Caki2 (cell line): ENCODE results near the gene LDAH. TPM values are rescaled to one million over a fixed set of nuclear protein-coding genes. Genes with fewer than 3 reads are reported as not detected.

Experiments
- DNase-seq: peaks from one replicate; pipeline ENCODE4 v3.0.0-alpha.2; 2015; ENCODE audit warnings: low read depth
- in situ Hi-C: cut with HindIII; loops from 2 replicates; pipeline ENCODE4 v1.10.0; 2016; ENCODE audit warnings: low sequenced_read_pairs, low pct_unique_long_range_greater_than_20kb, mixed read lengths
- total RNA-seq: library from RNA; depleted of rRNA; stranded (reverse); fragments of >200 nt; shearing (Covaris generic); gene quantifications from 2 replicates; pipeline ENCODE4 v1.2.3, GENCODE V29; 2014; ENCODE audit warnings: low replicate concordance

Gene LDAH
- total RNA-seq, 1 experiment from 2014 or later, result 36.3 TPM

GRCh38 chr2:20650393-20650876, 172.5 kb downstream of the LDAH start:
- in situ Hi-C loops, result no loop called here
- no peak for DNase-seq

- in situ Hi-C loops, result loop anchor here (25.0 kb wide), 1 partner anchor 213 kb away; the partner anchor contains the start of gene RHOB
- no peak for DNase-seq
These were observed 172.9 kb downstream of the LDAH start for GRCh38 chr2:20649976-20650375.

- no peak for DNase-seq
- in situ Hi-C loops, result loop anchor here (25.0 kb wide), 1 partner anchor 212 kb away; the partner anchor contains the start of gene RHOB
These were observed 173.3 kb downstream of the LDAH start for GRCh38 chr2:20649576-20649975.

GRCh38 chr2:20648831-20649230, 174.1 kb downstream of the LDAH start:
- DNase-seq, result no peak
- in situ Hi-C loops, result loop anchor here (25.0 kb wide), 1 partner anchor 212 kb away; the partner anchor contains the start of gene RHOB

GRCh38 chr2:20648206-20648605, 174.7 kb downstream of the LDAH start:
- in situ Hi-C loops, result loop anchor here (25.0 kb wide), 1 partner anchor 211 kb away; the partner anchor contains the start of gene RHOB

GRCh38 chr2:20647738-20648137, 175.2 kb downstream of the LDAH start:
- DNase-seq, result no peak
- in situ Hi-C loops, result loop anchor here (25.0 kb wide), 1 partner anchor 210 kb away; the partner anchor contains the start of gene RHOB

More at GRCh38 chr2:20648206-20648605, 174.7 kb downstream of the LDAH start:
- DNase-seq, result no peak

GRCh38 chr2:20647211-20647610, 175.7 kb downstream of the LDAH start:
- in situ Hi-C loops, result loop anchor here (25.0 kb wide), 1 partner anchor 210 kb away; the partner anchor contains the start of gene RHOB

GRCh38 chr2:20646446-20646845, 176.5 kb downstream of the LDAH start:
- in situ Hi-C loops, result loop anchor here (25.0 kb wide), 1 partner anchor 209 kb away; the partner anchor contains the start of gene RHOB
- DNase-seq, result no peak

More at GRCh38 chr2:20647211-20647610, 175.7 kb downstream of the LDAH start:
- no peak for DNase-seq

GRCh38 chr2:20645761-20646160, 177.1 kb downstream of the LDAH start:
- in situ Hi-C loops, result loop anchor here (25.0 kb wide), 1 partner anchor 208 kb away; the partner anchor contains the start of gene RHOB
- no peak for DNase-seq

GRCh38 chr2:20645301-20645701, 177.6 kb downstream of the LDAH start:
- in situ Hi-C loops, result loop anchor here (25.0 kb wide), 1 partner anchor 208 kb away; the partner anchor contains the start of gene RHOB
- no peak for DNase-seq

- in situ Hi-C loops, result loop anchor here (25.0 kb wide), 1 partner anchor 207 kb away; the partner anchor contains the start of gene RHOB
- no peak for DNase-seq
These were observed 179.1 kb downstream of the LDAH start for GRCh38 chr2:20643826-20644225.

- DNase-seq, result no peak
- in situ Hi-C loops, result loop anchor here (25.0 kb wide), 1 partner anchor 206 kb away; the partner anchor contains the start of gene RHOB
These were observed 179.8 kb downstream of the LDAH start for GRCh38 chr2:20643060-20643459.

GRCh38 chr2:20642055-20642971, 180.6 kb downstream of the LDAH start:
- in situ Hi-C loops, result loop anchor here (25.0 kb wide), 1 partner anchor 205 kb away; the partner anchor contains the start of gene RHOB
- DNase-seq, result peak; percentile 71

- in situ Hi-C loops, result loop anchor here (25.0 kb wide), 1 partner anchor 204 kb away; the partner anchor contains the start of gene RHOB
- DNase-seq, result peak; percentile 72
These were observed 181.5 kb downstream of the LDAH start for GRCh38 chr2:20641123-20641985.

- no peak for DNase-seq
- in situ Hi-C loops, result loop anchor here (25.0 kb wide), 1 partner anchor 203 kb away; the partner anchor contains the start of gene RHOB
These were observed 182.3 kb downstream of the LDAH start for GRCh38 chr2:20640411-20641122.

- no peak for DNase-seq
- in situ Hi-C loops, result loop anchor here (25.0 kb wide), 1 partner anchor 202 kb away; the partner anchor contains the start of gene RHOB
These were observed 184.1 kb downstream of the LDAH start for GRCh38 chr2:20638646-20639430.
